NCI-H524 (cell line): Measurements from ENCODE around the gene PRLR.

Experiments used
- DNase-seq, 2 experiments: peaks; one replicate each; lab custom pipeline; 2025; lab: John Stamatoyannopoulos, UW

The PRLR gene

GRCh38 chr5:35035271-35035670, 195.0 kb downstream of the PRLR start:
- DNase-seq = no peak

GRCh38 chr5:35032356-35032755, 197.9 kb downstream of the PRLR start:
- DNase-seq = peak; percentile 44 to 81

- DNase-seq = no peak
Measured at GRCh38 chr5:35031276-35031675, 199.0 kb downstream of the PRLR start.

GRCh38 chr5:35030426-35031100, 199.7 kb downstream of the PRLR start:
- no peak for DNase-seq

GRCh38 chr5:35029333-35029732, 201.0 kb downstream of the PRLR start:
- no peak for DNase-seq

- DNase-seq = peak in 1 of 2 experiments; percentile 47
Measured at GRCh38 chr5:35026941-35027340, 203.3 kb downstream of the PRLR start.

GRCh38 chr5:35026280-35026840, 203.9 kb downstream of the PRLR start:
- DNase-seq = peak; percentile 55 to 88

- DNase-seq = no peak
Measured at GRCh38 chr5:35024911-35025510, 205.3 kb downstream of the PRLR start.

GRCh38 chr5:35023391-35024178, 206.7 kb downstream of the PRLR start:
- no peak for DNase-seq

GRCh38 chr5:35016174-35017051, 213.9 kb downstream of the PRLR start:
- DNase-seq = no peak

- no peak for DNase-seq
Measured at GRCh38 chr5:35015063-35015462, 215.2 kb downstream of the PRLR start.

- DNase-seq = no peak
Measured at GRCh38 chr5:35012796-35013195, 217.5 kb downstream of the PRLR start.

GRCh38 chr5:35012365-35012764, 217.9 kb downstream of the PRLR start:
- no peak for DNase-seq

GRCh38 chr5:35010676-35011075, 219.6 kb downstream of the PRLR start:
- no peak for DNase-seq

- DNase-seq = no peak
Measured at GRCh38 chr5:35009657-35010056, 220.6 kb downstream of the PRLR start.

GRCh38 chr5:35009019-35009418, 221.3 kb downstream of the PRLR start:
- no peak for DNase-seq

- no peak for DNase-seq
Measured at GRCh38 chr5:35004771-35005170, 225.5 kb downstream of the PRLR start.

GRCh38 chr5:35004200-35004599, 226.1 kb downstream of the PRLR start:
- no peak for DNase-seq

GRCh38 chr5:35003018-35003957, 227.0 kb downstream of the PRLR start:
- DNase-seq = peak; percentile 72 to 74

- DNase-seq = no peak
Measured at GRCh38 chr5:35002459-35002858, 227.8 kb downstream of the PRLR start.

GRCh38 chr5:35001842-35002241, 228.4 kb downstream of the PRLR start:
- no peak for DNase-seq
